ENCODE measurements around the gene PTH2. TPM values are rescaled to one million over a fixed set of nuclear protein-coding genes. Genes with fewer than 3 reads are reported as not detected.

The PTH2 gene
- total RNA-seq, 2 donors from 2014 or later: not detected

- ATAC-seq (replicated peaks): no peak
- no peaks in the 10 kb centered on the region for H3K36me3 Mint-ChIP-seq (ENCODE audit: low read depth)
- peaks cover 37% of the 10 kb centered on the region for H3K27me3 Mint-ChIP-seq
- H3K4me3 Mint-ChIP-seq: no peak overlapping the region
- peaks cover 14% of the 10 kb centered on the region for H3K4me1 Mint-ChIP-seq
- H3K27ac Mint-ChIP-seq: no peak overlapping the region
- H3K9me3 Mint-ChIP-seq: no peaks in the 10 kb centered on the region
Measured at GRCh38 chr19:49417088-49417487, 6.2 kb downstream of the PTH2 start.

- no peaks in the 10 kb centered on the region for H3K9me3 Mint-ChIP-seq
- ATAC-seq (replicated peaks): no peak
- H3K36me3 Mint-ChIP-seq (ENCODE audit: low read depth): no peaks in the 10 kb centered on the region
- peaks cover 25% of the 10 kb centered on the region for H3K27me3 Mint-ChIP-seq
- no peak overlapping the region for H3K27ac Mint-ChIP-seq
- peaks cover 14% of the 10 kb centered on the region for H3K4me1 Mint-ChIP-seq
- no peak overlapping the region for H3K4me3 Mint-ChIP-seq
Measured at GRCh38 chr19:49415810-49416200, 7.4 kb downstream of the PTH2 start.

GRCh38 chr19:49415102-49415809 lies 8.0 kb downstream of the PTH2 start:
- peaks cover 14% of the 10 kb centered on the region for H3K4me1 Mint-ChIP-seq
- H3K27ac Mint-ChIP-seq: no peak overlapping the region
- no peaks in the 10 kb centered on the region for H3K9me3 Mint-ChIP-seq
- H3K4me3 Mint-ChIP-seq: no peak overlapping the region
- ATAC-seq (replicated peaks): no peak
- peaks cover 19% of the 10 kb centered on the region for H3K27me3 Mint-ChIP-seq
- no peaks in the 10 kb centered on the region for H3K36me3 Mint-ChIP-seq (ENCODE audit: low read depth)

- peaks cover 13% of the 10 kb centered on the region for H3K4me1 Mint-ChIP-seq
- H3K27me3 Mint-ChIP-seq: peaks cover 9% of the 10 kb centered on the region
- no peaks in the 10 kb centered on the region for H3K36me3 Mint-ChIP-seq (ENCODE audit: low read depth)
- no peak for ATAC-seq (replicated peaks)
- H3K9me3 Mint-ChIP-seq: no peaks in the 10 kb centered on the region
- no peak overlapping the region for H3K4me3 Mint-ChIP-seq
- H3K27ac Mint-ChIP-seq: no peak overlapping the region
Measured at GRCh38 chr19:49414256-49414655, 9.0 kb downstream of the PTH2 start.

GRCh38 chr19:49413348-49413747 lies 9.9 kb downstream of the PTH2 start:
- Mint-ChIP-seq H3K4me3 (no peak overlapping the region), H3K27ac (no peak overlapping the region), H3K36me3 (ENCODE audit: low read depth) (no peaks in the 10 kb centered on the region), H3K4me1 (peaks cover 23% of the 10 kb centered on the region), H3K27me3 (peaks cover 8% of the 10 kb centered on the region), H3K9me3 (no peaks in the 10 kb centered on the region)
- ATAC-seq (replicated peaks): no peak

- Mint-ChIP-seq H3K27me3 (no peaks in the 10 kb centered on the region), H3K27ac (peak overlapping the region; percentile 81), H3K4me3 (peak overlapping the region; percentile 6), H3K9me3 (no peaks in the 10 kb centered on the region), H3K36me3 (ENCODE audit: low read depth) (no peaks in the 10 kb centered on the region), H3K4me1 (peaks cover 33% of the 10 kb centered on the region)
- no peak for ATAC-seq (replicated peaks)
Measured at GRCh38 chr19:49411681-49412326, 11.4 kb downstream of the PTH2 start.

- no peaks in the 10 kb centered on the region for H3K36me3 Mint-ChIP-seq (ENCODE audit: low read depth)
- no peaks in the 10 kb centered on the region for H3K27me3 Mint-ChIP-seq
- H3K4me3 Mint-ChIP-seq: peak overlapping the region; percentile 74
- peak; percentile 79 for ATAC-seq (replicated peaks)
- H3K9me3 Mint-ChIP-seq: no peaks in the 10 kb centered on the region
- H3K4me1 Mint-ChIP-seq: peaks cover 33% of the 10 kb centered on the region
- H3K27ac Mint-ChIP-seq: peak overlapping the region; percentile 89
Measured at GRCh38 chr19:49409441-49410029, 13.7 kb downstream of the PTH2 start.

- Mint-ChIP-seq H3K4me3 (peak overlapping the region; percentile 74), H3K4me1 (peaks cover 33% of the 10 kb centered on the region), H3K9me3 (no peaks in the 10 kb centered on the region), H3K27me3 (no peaks in the 10 kb centered on the region), H3K36me3 (ENCODE audit: low read depth) (no peaks in the 10 kb centered on the region), H3K27ac (peak overlapping the region; percentile 89)
- ATAC-seq (replicated peaks): peak; percentile 25
Measured at GRCh38 chr19:49408816-49409440, 14.3 kb downstream of the PTH2 start.

- ATAC-seq (replicated peaks): peak; percentile 40
- peak overlapping the region; percentile 89 for H3K27ac Mint-ChIP-seq
- peak overlapping the region; percentile 74 for H3K4me3 Mint-ChIP-seq
- peaks cover 33% of the 10 kb centered on the region for H3K4me1 Mint-ChIP-seq
- no peaks in the 10 kb centered on the region for H3K9me3 Mint-ChIP-seq
- H3K36me3 Mint-ChIP-seq (ENCODE audit: low read depth): no peaks in the 10 kb centered on the region
- H3K27me3 Mint-ChIP-seq: no peaks in the 10 kb centered on the region
Measured at GRCh38 chr19:49407482-49408015, 15.7 kb downstream of the PTH2 start.

- Mint-ChIP-seq H3K27me3 (no peaks in the 10 kb centered on the region), H3K9me3 (no peaks in the 10 kb centered on the region), H3K36me3 (ENCODE audit: low read depth) (no peaks in the 10 kb centered on the region), H3K4me3 (no peak overlapping the region), H3K4me1 (peaks cover 33% of the 10 kb centered on the region), H3K27ac (no peak overlapping the region)
- no peak for ATAC-seq (replicated peaks)
Measured at GRCh38 chr19:49407079-49407478, 16.2 kb downstream of the PTH2 start.

- no peaks in the 10 kb centered on the region for H3K36me3 Mint-ChIP-seq (ENCODE audit: low read depth)
- H3K27ac Mint-ChIP-seq: no peak overlapping the region
- H3K4me3 Mint-ChIP-seq: no peak overlapping the region
- H3K9me3 Mint-ChIP-seq: no peaks in the 10 kb centered on the region
- no peaks in the 10 kb centered on the region for H3K27me3 Mint-ChIP-seq
- peaks cover 17% of the 10 kb centered on the region for H3K4me1 Mint-ChIP-seq
- no peak for ATAC-seq (replicated peaks)
Measured at GRCh38 chr19:49403404-49404187, 19.6 kb downstream of the PTH2 start.

GRCh38 chr19:49400029-49400428 lies 23.2 kb downstream of the PTH2 start:
- ATAC-seq (replicated peaks): no peak
- H3K27me3 Mint-ChIP-seq: no peaks in the 10 kb centered on the region
- no peak overlapping the region for H3K27ac Mint-ChIP-seq
- no peaks in the 10 kb centered on the region for H3K9me3 Mint-ChIP-seq
- H3K4me1 Mint-ChIP-seq: peaks cover 13% of the 10 kb centered on the region
- no peak overlapping the region for H3K4me3 Mint-ChIP-seq
- no peaks in the 10 kb centered on the region for H3K36me3 Mint-ChIP-seq (ENCODE audit: low read depth)

GRCh38 chr19:49398931-49399330 lies 24.3 kb downstream of the PTH2 start:
- Mint-ChIP-seq H3K4me3 (no peak overlapping the region), H3K27ac (peak overlapping the region; percentile 2), H3K36me3 (ENCODE audit: low read depth) (no peaks in the 10 kb centered on the region)

More at GRCh38 chr19:49398931-49399330, 24.3 kb downstream of the PTH2 start:
- no peaks in the 10 kb centered on the region for H3K27me3 Mint-ChIP-seq
- H3K4me1 Mint-ChIP-seq: peaks cover 13% of the 10 kb centered on the region
- H3K9me3 Mint-ChIP-seq: no peaks in the 10 kb centered on the region
- no peak for ATAC-seq (replicated peaks)
